ENCODE results near the gene GLYATL3. TPM values are rescaled to one million over a fixed set of nuclear protein-coding genes. Genes with fewer than 3 reads are reported as not detected.

Gene GLYATL3
- total and polyA plus RNA-seq, 2 of the 4 experiments (the other 2 are of a cell fraction) = not detected

DNA sequence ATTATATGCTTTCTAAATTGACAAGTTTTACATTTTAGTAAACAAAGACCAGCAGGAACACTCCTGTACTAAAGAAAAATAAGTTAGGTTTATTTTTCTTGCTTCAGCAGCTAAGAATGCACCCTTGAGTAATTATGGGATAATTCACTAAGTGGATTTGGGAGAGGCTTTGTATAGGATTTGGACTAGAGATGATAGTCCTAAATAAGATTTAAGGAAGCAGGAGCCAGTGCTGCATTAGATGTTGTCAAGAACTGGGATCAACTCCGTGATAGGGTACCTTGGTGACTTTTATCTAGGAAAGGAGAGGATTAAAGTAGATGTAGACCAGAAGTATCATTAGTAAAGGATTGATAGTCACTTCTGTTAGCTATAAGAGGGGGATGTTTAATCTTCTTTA lies 46.6 kb downstream of the GLYATL3 start:
- CTCF ChIA-PET = no interaction called here
- no peak overlapping the region for H2BK120ac ChIP-seq (ENCODE audit: low read depth, low read length)
- H3K18ac ChIP-seq (ENCODE audit: low read depth, low read length) = no peak overlapping the region
- in situ Hi-C loops (cut with MboI; ENCODE audit: low sequenced_read_pairs) (loop anchor here (25.0 kb wide), 1 partner anchor 291 kb away; no protein-coding TSS in a partner anchor), intact Hi-C loops (cut with micrococcal nuclease) (no loop called here), dilution Hi-C loops (cut with HindIII; ENCODE audit: low sequenced_read_pairs, unreplicated experiment) (no loop called here)
- DNase-seq = no peak
- no peak overlapping the region for H2AFZ ChIP-seq (replicated peaks; ENCODE audit: low read length, poor library complexity)
- H2BK15ac ChIP-seq (ENCODE audit: low read depth, low read length) = no peak overlapping the region
- peaks cover 19% of the 10 kb centered on the region for H3K27me3 ChIP-seq (ENCODE audit: control insufficient read depth, insufficient read depth, low read length)
- H3K4ac ChIP-seq (ENCODE audit: low read depth, low read length) = no peak overlapping the region
- no peak overlapping the region for H3K9ac ChIP-seq (ENCODE audit: low read depth, low read length)
- H3K4me2 ChIP-seq (ENCODE audit: low read depth, low read length) = no peak overlapping the region
- H4K20me1 ChIP-seq (ENCODE audit: insufficient read depth, low read length) = no peaks in the 10 kb centered on the region
- no CpG with 5 or more reads among the region's 1 CpG for whole genome bisulfite sequencing, 2 experiments (ENCODE audit: extremely low coverage in 2 of 2, insufficient read length in 1 of 2)
- H4K5ac ChIP-seq (ENCODE audit: low read depth, low read length) = no peak overlapping the region
- no peak overlapping the region for H4K8ac ChIP-seq (ENCODE audit: low read depth in 2 of 2, low read length in 2 of 2)
- no peak overlapping the region for H3K14ac ChIP-seq (replicated peaks; ENCODE audit: low read depth, low read length)
- H3K4me1 ChIP-seq (ENCODE audit: control insufficient read depth, insufficient read depth, low read length) = no peaks in the 10 kb centered on the region
- no peak for TF ChIP-seq POLR2A (IDR thresholded peaks at IDR 0.05; ENCODE audit: low read depth, low read length)
- TF ChIP-seq RFX5 (IDR thresholded peaks at IDR 0.05; ENCODE audit: low read depth, low read length) = no peak
- TF ChIP-seq CEBPB (IDR thresholded peaks at IDR 0.05; ENCODE audit: low read depth, low read length) = no peak
- TF ChIP-seq RCOR1 (IDR thresholded peaks at IDR 0.05; ENCODE audit: insufficient replicate concordance, low read length) = no peak
- H3K56ac ChIP-seq (ENCODE audit: extremely low read depth, insufficient read depth, low read length) = no peak overlapping the region
- H3K36me3 ChIP-seq (ENCODE audit: control insufficient read depth, insufficient read depth, low read length) = no peaks in the 10 kb centered on the region
- no peaks in the 10 kb centered on the region for H3K9me1 ChIP-seq (ENCODE audit: insufficient read depth, low read length)
- BruUV-seq (replicated peaks) = no TSS peak
- H3K4me3 ChIP-seq (ENCODE audit: insufficient read depth, low read depth, low read length) = no peak overlapping the region
- H3K23ac ChIP-seq (ENCODE audit: low read depth, low read length) = no peak overlapping the region
- no peak overlapping the region for H2AK9ac ChIP-seq (replicated peaks; ENCODE audit: low read depth, low read length, poor library complexity)
- H3K9me3 ChIP-seq (ENCODE audit: control insufficient read depth, insufficient read depth, low read length) = no peaks in the 10 kb centered on the region
- H3K27ac ChIP-seq (ENCODE audit: insufficient read depth, low read length) = no peak overlapping the region
- no peak for ATAC-seq (ENCODE audit: low read depth)
- H2BK20ac ChIP-seq (ENCODE audit: low read depth, low read length) = no peak overlapping the region
- POLR2A ChIA-PET (ENCODE audit: unreplicated experiment) = no interaction called here
- no peak overlapping the region for H4K91ac ChIP-seq (ENCODE audit: insufficient read depth, low read depth, low read length)
- H2AK5ac ChIP-seq (ENCODE audit: low read depth, low read length) = no peak overlapping the region
- no peaks in the 10 kb centered on the region for H3K79me1 ChIP-seq (ENCODE audit: low read depth in 1 of 2, low read length in 2 of 2)
- no peak overlapping the region for H2BK5ac ChIP-seq (ENCODE audit: low read depth, low read length, poor library complexity, severe bottlenecking)

Measured in IMR-90 (cell line).